Breast epithelium (tissue), 4 donors: ENCODE results near the gene MEF2B. TPM values are rescaled to one million over a fixed set of nuclear protein-coding genes. Genes with fewer than 3 reads are reported as not detected.

Source experiments
- DNase-seq, 2 donors: peaks; one replicate each; pipeline ENCODE4 v3.0.0-alpha.2; 2019; ENCODE audit warnings: low spot score in 2 of 2
- H3K27ac ChIP-seq, 2 donors: fragments of 200-600 bp; sonication (generic) in 1 of 2; one replicate each; pipeline ENCODE4 v1.5.1; 2016 to 2019; ENCODE audit warnings: mild to moderate bottlenecking in 1 of 2
- H3K27me3 ChIP-seq, 2 donors: fragments of 200-600 bp; sonication (generic) in 1 of 2; one replicate each; pipeline versions ENCODE4 v1.5.1 to v1.6.0; 2017 to 2019; ENCODE audit warnings: control low read depth in 1 of 2, mild to moderate bottlenecking in 1 of 2
- H3K36me3 ChIP-seq: fragments of 200-600 bp; one replicate; pipeline ENCODE4 v1.5.1; 2019
- H3K4me1 ChIP-seq, 2 donors: fragments of 200-600 bp; sonication (generic); one replicate each; pipeline ENCODE4 v1.5.1; 2016 to 2019; ENCODE audit warnings: control low read depth in 1 of 2
- H3K4me3 ChIP-seq, 3 donors: fragments of 200-600 bp; sonication (generic); 1 replicate in 2 of 3; 2 replicates in 1 of 3; pipeline ENCODE4 v1.5.1; 2016 to 2019; ENCODE audit warnings: mild to moderate bottlenecking in 3 of 3, moderate library complexity in 2 of 3
- H3K9me3 ChIP-seq, 2 donors: fragments of 200-600 bp; sonication (generic) in 1 of 2; one replicate each; pipeline ENCODE4 v1.5.1; 2016 to 2019; ENCODE audit warnings: control low read depth in 1 of 2
- POLR2A ChIP-seq: fragments of 450-650 bp; IDR thresholded peaks from one replicate; pipeline ENCODE4 v1.6.1; 2016; ENCODE audit warnings: antibody characterized with exemption, mild to moderate bottlenecking, moderate library complexity
- POLR2AphosphoS5 ChIP-seq, 3 donors: sonication (generic); formaldehyde crosslinking; IDR thresholded peaks; one replicate each; pipeline ENCODE4 v1.6.1; 2017; ENCODE audit warnings: antibody characterized with exemption in 3 of 3
- intact Hi-C: fragments of 100-400 bp; cut with DNase I; formaldehyde crosslinking; loops from one replicate; pipeline ENCODE4 v1.15.1; 2023; ENCODE audit warnings: low total_unique reads
- total RNA-seq, 3 donors: library from RNA; depleted of rRNA; stranded (reverse); fragments of >200 nt; gene quantifications; one replicate each; pipeline ENCODE4 v1.1.0, GENCODE V29; 2016
- TF ChIP-seq, protein P1 (sequence below), 3 donors: fragments of 450-650 bp; IDR thresholded peaks; one replicate each; pipeline ENCODE4 v1.5.1; 2016 to 2017; ENCODE audit warnings: antibody characterized with exemption in 3 of 3, mild to moderate bottlenecking in 3 of 3, moderate library complexity in 3 of 3

Gene MEF2B
- total RNA-seq, 3 donors from 2014 or later: 0.59 to 0.64 TPM; not detected in 1

DNA sequence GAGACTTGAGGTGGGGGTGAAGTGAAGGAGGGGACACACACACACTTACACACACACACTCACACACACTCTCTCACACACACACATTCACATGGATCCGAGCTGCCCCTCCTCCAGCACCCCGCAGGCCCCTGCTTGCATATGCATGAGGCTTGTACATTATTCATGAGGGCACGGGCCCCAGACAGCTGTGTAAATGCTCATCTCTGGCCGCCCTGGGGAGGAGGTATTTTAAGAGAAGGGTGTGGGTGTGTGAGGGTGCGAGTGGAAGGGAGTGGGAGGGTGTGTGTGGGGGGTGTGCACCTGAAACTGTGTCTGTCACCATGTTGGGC lies 44.1 kb upstream of the MEF2B start:
- Histone ChIP-seq H3K4me1 (no peaks in the 10 kb centered on the region), H3K27ac (no peak overlapping the region), H3K27me3 (peaks cover 3 to 59% of the 10 kb centered on the region in 2 donors), H3K9me3 (no peaks in the 10 kb centered on the region), H3K4me3 (no peak overlapping the region), H3K36me3 (no peaks in the 10 kb centered on the region)
- intact Hi-C loops: no loop called here
- TF ChIP-seq POLR2AphosphoS5 (IDR thresholded peaks at IDR 0.05) (no peak), POLR2A (no peak)
- TF ChIP-seq, protein P1, sequence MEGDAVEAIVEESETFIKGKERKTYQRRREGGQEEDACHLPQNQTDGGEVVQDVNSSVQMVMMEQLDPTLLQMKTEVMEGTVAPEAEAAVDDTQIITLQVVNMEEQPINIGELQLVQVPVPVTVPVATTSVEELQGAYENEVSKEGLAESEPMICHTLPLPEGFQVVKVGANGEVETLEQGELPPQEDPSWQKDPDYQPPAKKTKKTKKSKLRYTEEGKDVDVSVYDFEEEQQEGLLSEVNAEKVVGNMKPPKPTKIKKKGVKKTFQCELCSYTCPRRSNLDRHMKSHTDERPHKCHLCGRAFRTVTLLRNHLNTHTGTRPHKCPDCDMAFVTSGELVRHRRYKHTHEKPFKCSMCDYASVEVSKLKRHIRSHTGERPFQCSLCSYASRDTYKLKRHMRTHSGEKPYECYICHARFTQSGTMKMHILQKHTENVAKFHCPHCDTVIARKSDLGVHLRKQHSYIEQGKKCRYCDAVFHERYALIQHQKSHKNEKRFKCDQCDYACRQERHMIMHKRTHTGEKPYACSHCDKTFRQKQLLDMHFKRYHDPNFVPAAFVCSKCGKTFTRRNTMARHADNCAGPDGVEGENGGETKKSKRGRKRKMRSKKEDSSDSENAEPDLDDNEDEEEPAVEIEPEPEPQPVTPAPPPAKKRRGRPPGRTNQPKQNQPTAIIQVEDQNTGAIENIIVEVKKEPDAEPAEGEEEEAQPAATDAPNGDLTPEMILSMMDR (IDR thresholded peaks at IDR 0.05): no peak
- no peak for DNase-seq

DNA sequence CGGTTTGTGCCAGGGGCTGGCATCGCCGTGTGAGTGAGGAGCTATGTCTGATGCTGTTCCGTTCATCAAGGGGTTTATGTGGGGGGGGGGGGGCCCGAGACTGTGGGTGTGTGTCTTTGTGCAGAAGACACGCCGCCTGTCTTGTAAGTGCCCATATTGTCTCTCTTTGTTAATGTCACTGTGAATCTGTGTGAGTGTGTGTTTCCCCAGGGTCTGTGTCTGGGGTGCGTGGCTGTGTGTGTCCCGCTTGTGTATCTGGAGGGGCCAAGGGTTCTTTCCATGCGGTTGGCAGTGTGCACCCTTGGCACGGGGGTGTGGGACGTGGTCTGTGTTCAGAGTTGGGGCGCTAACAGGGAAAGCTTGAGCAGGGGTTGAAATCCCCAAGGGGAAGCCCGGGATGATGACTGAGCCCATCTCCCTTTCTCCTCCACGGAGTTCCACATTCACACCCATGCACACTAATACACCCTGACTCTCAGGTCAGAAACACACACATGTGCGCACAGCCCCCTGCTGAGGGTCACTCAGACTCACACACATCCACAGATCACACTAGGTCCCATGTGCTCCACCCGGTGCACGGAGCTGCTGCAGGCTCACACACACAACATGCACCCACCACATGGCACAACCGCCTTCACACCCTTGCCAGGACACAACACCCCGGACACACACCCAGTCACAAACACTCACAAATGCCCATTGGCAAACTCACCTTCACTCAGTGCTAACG lies 43.5 kb upstream of the MEF2B start:
- peaks cover 3 to 59% of the 10 kb centered on the region in 2 donors for H3K27me3 ChIP-seq

DNA sequence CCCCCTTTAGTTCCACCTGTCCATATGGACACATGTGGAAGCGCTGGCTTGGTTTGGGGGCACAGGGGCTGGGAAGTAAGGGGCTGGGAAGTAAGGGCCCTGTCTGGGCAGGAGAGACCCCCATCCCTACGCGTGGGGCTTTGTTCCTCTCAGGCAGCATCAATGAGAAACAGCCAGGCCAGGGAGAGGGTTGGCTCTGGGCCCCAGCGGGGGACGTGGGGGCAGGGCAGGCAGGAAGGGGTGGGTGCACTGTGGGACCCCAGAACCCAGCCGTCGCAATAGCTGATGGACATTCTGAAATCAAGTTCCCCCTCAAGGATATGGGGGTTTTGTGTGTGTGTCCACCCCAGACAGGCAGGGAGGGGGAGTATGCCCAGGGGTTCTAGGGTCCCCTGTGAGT lies 42.9 kb upstream of the MEF2B start:
- TF ChIP-seq, protein P1 (IDR thresholded peaks at IDR 0.05): no peak
- no peak for TF ChIP-seq POLR2A
- TF ChIP-seq POLR2AphosphoS5 (IDR thresholded peaks at IDR 0.05): no peak
- intact Hi-C loops: no loop called here
- Histone ChIP-seq H3K4me1 (no peaks in the 10 kb centered on the region), H3K27me3 (peaks cover 3 to 62% of the 10 kb centered on the region in 2 donors), H3K4me3 (no peak overlapping the region), H3K36me3 (no peaks in the 10 kb centered on the region), H3K27ac (no peak overlapping the region), H3K9me3 (no peaks in the 10 kb centered on the region)
- DNase-seq: no peak

More for the DNA sequence above, 43.5 kb upstream of the MEF2B start:
- Histone ChIP-seq H3K4me3 (no peak overlapping the region), H3K9me3 (no peaks in the 10 kb centered on the region), H3K4me1 (no peaks in the 10 kb centered on the region), H3K27ac (no peak overlapping the region), H3K36me3 (no peaks in the 10 kb centered on the region)
- no peak for DNase-seq
- intact Hi-C loops: no loop called here
- TF ChIP-seq, protein P1 (IDR thresholded peaks at IDR 0.05): no peak
- no peak for TF ChIP-seq POLR2AphosphoS5 (IDR thresholded peaks at IDR 0.05)
- TF ChIP-seq POLR2A: no peak

GRCh38 chr19:19211499-19212420 lies 41.7 kb upstream of the MEF2B start, which contains the start of gene NCAN:
Gene NCAN (plus strand): TSS chr19:19211958. CDS start chr19:19216954, 4,996 bp downstream.
- intact Hi-C loops: no loop called here
- Histone ChIP-seq H3K9me3 (no peaks in the 10 kb centered on the region), H3K4me3 (no peak within 1 kb of the TSS), H3K27ac (no peak within 1 kb of the TSS), H3K4me1 (no peaks in the 10 kb centered on the region), H3K36me3 (no peaks in the 10 kb centered on the region), H3K27me3 (peaks cover 3 to 62% of the 10 kb centered on the region in 2 donors)
- TF ChIP-seq, protein P1 (IDR thresholded peaks at IDR 0.05): no peak
- TF ChIP-seq POLR2AphosphoS5 (IDR thresholded peaks at IDR 0.05) (no peak), POLR2A (no peak)
- no peak for DNase-seq

- Histone ChIP-seq H3K27me3 (peaks cover 3 to 44% of the 10 kb centered on the region in 2 donors), H3K36me3 (no peaks in the 10 kb centered on the region), H3K9me3 (no peaks in the 10 kb centered on the region), H3K4me1 (no peaks in the 10 kb centered on the region), H3K27ac (no peak overlapping the region), H3K4me3 (no peak overlapping the region)
- intact Hi-C loops: no loop called here
- TF ChIP-seq, protein P1 (IDR thresholded peaks at IDR 0.05): no peak
- no peak for TF ChIP-seq POLR2A
- TF ChIP-seq POLR2AphosphoS5 (IDR thresholded peaks at IDR 0.05): no peak
- DNase-seq: no peak
Observed at GRCh38 chr19:19209372-19209771, 39.3 kb upstream of the MEF2B start.
